Endothelial cell of umbilical vein (primary cell): Measurements from ENCODE around the gene RNF111. TPM values are rescaled to one million over a fixed set of nuclear protein-coding genes. Genes with fewer than 3 reads are reported as not detected.

Experiments used
- BruUV-seq: library from RNA; stranded (reverse); fragments of 400-500 nt; replicated peaks from 2 replicates; lab custom pipeline; 2021; lab: Mats Ljungman, UMichigan
- CTCF ChIA-PET: fragments of 300-600, 350-600 bp; sonication (Branson Sonifier 250); formaldehyde crosslinking; loops from one replicate; lab custom pipeline; 2021; ENCODE audit warnings: antibody characterized with exemption, inconsistent platforms; lab: Charles Lee
- POLR2A ChIA-PET: fragments of 300-600, 350-600 bp; sonication (Branson Sonifier 250); formaldehyde crosslinking; loops from one replicate; lab custom pipeline; 2021; ENCODE audit warnings: antibody characterized with exemption, inconsistent platforms; lab: Charles Lee
- DNase-seq: peaks from one replicate; pipeline ENCODE4 v3.0.0-alpha.2; 2011; ENCODE audit warnings: low read depth, low spot score
- FAIRE-seq: peaks from 2 replicates; lab custom pipeline; 2011; peaks lifted over from hg19 to GRCh38; lab: Jason Lieb, UNC
- H2AFZ ChIP-seq: 2 replicates; pipeline ENCODE4 v1.6.0; 2012; ENCODE audit warnings: low read depth, low read length, control low read depth, inconsistent platforms
- H3K27ac ChIP-seq: 2 replicates; pipeline ENCODE4 v1.5.1; 2011; ENCODE audit warnings: low read depth, mild to moderate bottlenecking, control low read depth, low read length, moderate library complexity; ENCODE audit not compliant: insufficient read depth
- H3K27me3 ChIP-seq, 2 experiments: 2 replicates each; pipeline versions ENCODE4 v1.6.0 to v1.6.1; 2011; ENCODE audit warnings: low read length in 2 of 2, mixed read lengths in 1 of 2; ENCODE audit not compliant: control insufficient read depth in 2 of 2, insufficient read depth in 2 of 2
- H3K36me3 ChIP-seq, 2 experiments: 2 replicates in 1 of 2; 3 replicates in 1 of 2; pipeline ENCODE4 v1.5.1; 2011; ENCODE audit warnings: low read length in 2 of 2, mild to moderate bottlenecking in 1 of 2, moderate library complexity in 1 of 2; ENCODE audit not compliant: control insufficient read depth in 2 of 2, insufficient read depth in 2 of 2; ENCODE audit errors: extremely low read depth in 1 of 2
- H3K4me1 ChIP-seq: 3 replicates; pipeline ENCODE4 v1.5.1; 2011; ENCODE audit warnings: mild to moderate bottlenecking, low read length; ENCODE audit not compliant: control insufficient read depth, insufficient read depth; ENCODE audit errors: extremely low read depth
- H3K4me2 ChIP-seq: 2 replicates; pipeline ENCODE4 v1.6.1; 2011; ENCODE audit warnings: low read length, control low read depth, mixed read lengths; ENCODE audit not compliant: insufficient read depth
- H3K4me3 ChIP-seq, 3 experiments: fragments of 200-600 bp in 1 of 3; sonication (generic), shearing (Covaris generic) in 1 of 3; replicated peaks in 1 of 3; 2 replicates each; pipeline ENCODE4 v1.5.1; 2011 to 2016; ENCODE audit warnings: control low read depth in 3 of 3, low read length in 3 of 3, mild to moderate bottlenecking in 2 of 3, inconsistent platforms in 1 of 3, low read depth in 1 of 3, moderate library complexity in 1 of 3; ENCODE audit not compliant: insufficient read depth in 1 of 3
- H3K79me2 ChIP-seq: 2 replicates; pipeline ENCODE4 v1.6.0; 2012; ENCODE audit warnings: low read length, inconsistent platforms; ENCODE audit not compliant: control insufficient read depth, insufficient read depth
- H3K9ac ChIP-seq: replicated peaks from 2 replicates; pipeline ENCODE3; 2011; ENCODE audit warnings: low read length, control low read depth; ENCODE audit not compliant: insufficient read depth; ENCODE audit errors: extremely low read depth
- H3K9me1 ChIP-seq: replicated peaks from 3 replicates; pipeline ENCODE4 v1.6.0; 2011; ENCODE audit warnings: mild to moderate bottlenecking, low read length; ENCODE audit not compliant: control insufficient read depth, insufficient read depth; ENCODE audit errors: extremely low read depth
- H3K9me3 ChIP-seq: replicated peaks from 2 replicates; pipeline ENCODE4 v1.5.1; 2012; ENCODE audit warnings: low read length, inconsistent platforms; ENCODE audit not compliant: control insufficient read depth, insufficient read depth
- H4K20me1 ChIP-seq: replicated peaks from 2 replicates; pipeline ENCODE3; 2011; ENCODE audit warnings: mild to moderate bottlenecking, low read length; ENCODE audit not compliant: control insufficient read depth, insufficient read depth; ENCODE audit errors: extremely low read depth
- CTCF ChIP-seq, 2 donors: IDR thresholded peaks; 1 replicate in 1 of 2; 2 replicates in 1 of 2; pipeline ENCODE4 v1.5.1; 2011; ENCODE audit warnings: low read length in 2 of 2, mild to moderate bottlenecking in 2 of 2, moderate library complexity in 2 of 2, control low read depth in 1 of 2, inconsistent platforms in 1 of 2, low read depth in 1 of 2; ENCODE audit not compliant: insufficient read depth in 1 of 2; ENCODE audit errors: extremely low read depth in 1 of 2
- EZH2 ChIP-seq: IDR thresholded peaks from 2 replicates; pipeline ENCODE4 v1.6.1; 2012; ENCODE audit warnings: borderline replicate concordance, low read depth, mild to moderate bottlenecking, moderate library complexity, low read length, inconsistent platforms; ENCODE audit not compliant: severe bottlenecking
- FOS ChIP-seq: IDR thresholded peaks from 2 replicates; pipeline ENCODE4 v1.6.1; 2011; ENCODE audit warnings: mild to moderate bottlenecking, low read length, moderate library complexity, borderline replicate concordance; ENCODE audit not compliant: insufficient read depth
- GATA2 ChIP-seq: IDR thresholded peaks from 2 replicates; pipeline ENCODE4 v1.7.0; 2011; ENCODE audit warnings: low read depth, mild to moderate bottlenecking, moderate library complexity, mixed read lengths, low read length; ENCODE audit not compliant: insufficient read length, insufficient read depth
- JUN ChIP-seq: IDR thresholded peaks from 2 replicates; pipeline ENCODE4 v1.6.1; 2011; ENCODE audit warnings: borderline replicate concordance, low read depth; ENCODE audit not compliant: insufficient read length, insufficient read depth
- MAX ChIP-seq: IDR thresholded peaks from 2 replicates; pipeline ENCODE4 v1.6.1; 2011; ENCODE audit not compliant: insufficient read depth, insufficient read length
- MYC ChIP-seq: IDR thresholded peaks from one replicate; pipeline ENCODE4 v1.6.1; 2011; ENCODE audit warnings: mild to moderate bottlenecking, low read depth, low read length
- POLR2A ChIP-seq: IDR thresholded peaks from 2 replicates; pipeline ENCODE4 v1.6.1; 2012; ENCODE audit warnings: low read depth, mild to moderate bottlenecking, control low read depth, low read length
- POLR2AphosphoS5 ChIP-seq: IDR thresholded peaks from 2 replicates; pipeline ENCODE4 v1.6.1; 2012; ENCODE audit warnings: low read depth, mild to moderate bottlenecking, control low read depth, low read length, moderate library complexity; ENCODE audit not compliant: insufficient read depth
- dilution Hi-C: fragments of 300-500 bp; cut with MboI; formaldehyde crosslinking; loops from one replicate; pipeline ENCODE4 v1.15.0; 2019; ENCODE audit warnings: low sequenced_read_pairs; ENCODE audit not compliant: extremely low pct_ligation_motif_present
- intact Hi-C: fragments of 100-400 bp; cut with micrococcal nuclease; formaldehyde crosslinking; loops from one replicate; pipeline ENCODE4 v1.10.0; 2022
- polyA plus RNA-seq, 4 experiments: library from polyadenylated mRNA; depleted of rRNA in 3 of 4; stranded (reverse) in 3 of 4; unstranded in 1 of 4; fragments of >200 nt; gene quantifications; 2 replicates each; pipeline versions ENCODE4 v1.2.1 to v1.2.3, GENCODE V29; 2011 to 2012; ENCODE audit warnings: missing spikeins in 1 of 4
- total RNA-seq: library from RNA; stranded (reverse); gene quantifications from 2 replicates; pipeline ENCODE4 v1.2.3, GENCODE V29; 2021

Gene RNF111
- total and polyA plus RNA-seq, 2 donors (not counting 3 experiments of a cell fraction or from before 2014, with no cell fraction given) = 22.3 to 42.6 TPM

- Histone ChIP-seq H3K4me3 (no peak overlapping the region), H3K36me3 (no peaks in the 10 kb centered on the region), H3K9me1 (no peaks in the 10 kb centered on the region), H3K27ac (no peak overlapping the region), H3K79me2 (no peaks in the 10 kb centered on the region), H3K27me3 (peaks cover 0 to 4% of the 10 kb centered on the region in 2 experiments), H4K20me1 (no peaks in the 10 kb centered on the region), H3K4me2 (no peak overlapping the region), H3K9ac (no peak overlapping the region), H2AFZ (no peak overlapping the region), H3K4me1 (no peaks in the 10 kb centered on the region), H3K9me3 (no peaks in the 10 kb centered on the region)
- CTCF ChIA-PET = interaction anchor here (1.2 to 1.6 kb wide), 2 partner anchors 9 to 15 kb away, joined by 3 to 6 read pairs; no protein-coding TSS in a partner anchor
- FAIRE-seq = no peak
- no peak for DNase-seq
- TF ChIP-seq EZH2 (no peak), POLR2A (no peak), MAX (no peak), JUN (no peak), GATA2 (no peak), MYC (no peak), FOS (no peak), CTCF (IDR thresholded peaks at IDR 0.05; ENCODE audit: extremely low read depth in 1 of 2, insufficient read depth in 1 of 2, low read depth in 1 of 2, low read length in 2 of 2) (no peak), POLR2AphosphoS5 (no peak)
- no TSS peak for BruUV-seq
- dilution Hi-C loops (no loop called here), intact Hi-C loops (no loop called here)
- POLR2A ChIA-PET = no interaction called here
These were observed 20.0 kb upstream of the RNF111 start for GRCh38 chr15:58967479-58967878.
